GM15510 (cell line): ENCODE results near the gene NOMO2.
A peak's percentile ranks its signal among the peaks of the same experiment; 100 is the strongest.

Source experiments
- POLR2A ChIP-seq: IDR thresholded peaks from 3 replicates; pipeline ENCODE4 v1.6.1; 2011; ENCODE audit warnings: borderline replicate concordance; ENCODE audit not compliant: insufficient read length; ENCODE audit errors: extremely low read depth

The NOMO2 gene, protein sequence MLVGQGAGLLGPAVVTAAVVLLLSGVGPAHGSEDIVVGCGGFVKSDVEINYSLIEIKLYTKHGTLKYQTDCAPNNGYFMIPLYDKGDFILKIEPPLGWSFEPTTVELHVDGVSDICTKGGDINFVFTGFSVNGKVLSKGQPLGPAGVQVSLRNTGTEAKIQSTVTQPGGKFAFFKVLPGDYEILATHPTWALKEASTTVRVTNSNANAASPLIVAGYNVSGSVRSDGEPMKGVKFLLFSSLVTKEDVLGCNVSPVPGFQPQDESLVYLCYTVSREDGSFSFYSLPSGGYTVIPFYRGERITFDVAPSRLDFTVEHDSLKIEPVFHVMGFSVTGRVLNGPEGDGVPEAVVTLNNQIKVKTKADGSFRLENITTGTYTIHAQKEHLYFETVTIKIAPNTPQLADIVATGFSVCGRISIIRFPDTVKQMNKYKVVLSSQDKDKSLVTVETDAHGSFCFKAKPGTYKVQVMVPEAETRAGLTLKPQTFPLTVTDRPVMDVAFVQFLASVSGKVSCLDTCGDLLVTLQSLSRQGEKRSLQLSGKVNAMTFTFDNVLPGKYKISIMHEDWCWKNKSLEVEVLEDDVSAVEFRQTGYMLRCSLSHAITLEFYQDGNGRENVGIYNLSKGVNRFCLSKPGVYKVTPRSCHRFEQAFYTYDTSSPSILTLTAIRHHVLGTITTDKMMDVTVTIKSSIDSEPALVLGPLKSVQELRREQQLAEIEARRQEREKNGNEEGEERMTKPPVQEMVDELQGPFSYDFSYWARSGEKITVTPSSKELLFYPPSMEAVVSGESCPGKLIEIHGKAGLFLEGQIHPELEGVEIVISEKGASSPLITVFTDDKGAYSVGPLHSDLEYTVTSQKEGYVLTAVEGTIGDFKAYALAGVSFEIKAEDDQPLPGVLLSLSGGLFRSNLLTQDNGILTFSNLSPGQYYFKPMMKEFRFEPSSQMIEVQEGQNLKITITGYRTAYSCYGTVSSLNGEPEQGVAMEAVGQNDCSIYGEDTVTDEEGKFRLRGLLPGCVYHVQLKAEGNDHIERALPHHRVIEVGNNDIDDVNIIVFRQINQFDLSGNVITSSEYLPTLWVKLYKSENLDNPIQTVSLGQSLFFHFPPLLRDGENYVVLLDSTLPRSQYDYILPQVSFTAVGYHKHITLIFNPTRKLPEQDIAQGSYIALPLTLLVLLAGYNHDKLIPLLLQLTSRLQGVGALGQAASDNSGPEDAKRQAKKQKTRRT

DNA sequence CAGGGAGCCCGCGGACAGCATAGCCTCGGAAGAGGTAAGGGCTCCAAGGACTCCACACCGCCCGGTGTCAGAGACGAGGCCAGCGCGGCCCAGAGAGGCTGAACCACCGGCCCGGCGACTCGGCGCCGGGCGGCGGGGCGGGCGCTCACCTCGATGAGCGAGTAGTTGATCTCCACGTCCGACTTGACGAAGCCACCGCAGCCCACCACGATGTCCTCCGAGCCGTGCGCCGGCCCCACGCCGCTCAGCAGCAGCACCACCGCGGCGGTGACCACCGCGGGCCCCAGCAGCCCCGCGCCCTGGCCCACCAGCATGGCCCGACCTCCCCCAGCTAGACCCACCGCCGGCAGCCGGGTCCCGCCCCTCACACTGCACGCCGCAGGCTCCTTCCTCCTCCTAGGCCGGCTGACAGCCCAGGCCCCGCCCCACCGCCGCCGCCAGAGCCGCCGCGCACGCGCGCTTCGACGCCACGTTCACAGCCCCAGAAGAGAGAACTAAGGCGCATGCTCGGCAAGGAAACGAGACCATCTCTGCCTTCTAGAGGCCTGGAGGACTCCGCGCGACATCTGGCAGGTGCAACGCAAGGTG, at the start of gene NOMO2:
Gene NOMO2 (minus strand): TSS at position 371 of the 588 bp plus-strand sequence. CDS start 57 bp downstream, at position 314.
- peak; percentile 22 for TF ChIP-seq POLR2A

DNA sequence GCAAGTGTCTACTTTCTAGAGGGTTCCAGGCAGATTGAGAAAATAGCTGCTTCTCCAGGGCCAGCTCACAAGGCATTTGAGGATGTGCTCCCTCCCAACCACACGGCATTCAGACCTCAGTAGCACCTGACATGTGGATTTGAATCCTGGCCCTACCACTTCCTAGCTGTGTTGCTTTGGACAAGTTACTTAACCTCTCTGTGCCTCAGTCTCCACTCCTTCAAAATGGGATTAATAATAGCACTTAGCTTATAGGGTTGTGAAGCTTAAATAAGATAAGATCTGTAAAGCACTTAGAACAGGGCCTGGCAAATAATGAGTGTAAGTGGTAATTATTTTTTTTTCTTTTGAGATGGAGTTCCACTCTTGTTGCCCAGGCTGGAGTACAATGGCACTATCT, 21.0 kb upstream of the NOMO2 start:
- no peak for TF ChIP-seq POLR2A
